Caco-2 (cell line): Measurements from ENCODE around the gene BLMH. TPM values are rescaled to one million over a fixed set of nuclear protein-coding genes. Genes with fewer than 3 reads are reported as not detected.

ENCODE experiments used
- BruUV-seq: library from RNA; stranded (reverse); fragments of 400-500 nt; replicated peaks from 2 replicates; lab custom pipeline; 2021; lab: Mats Ljungman, UMichigan
- CTCF ChIA-PET: fragments of 300-600 bp; sonication (Branson Sonifier 250); formaldehyde crosslinking; loops from one replicate; lab custom pipeline; 2022; ENCODE audit warnings: antibody characterized with exemption; lab: Charles Lee
- POLR2A ChIA-PET: fragments of 300-600 bp; sonication (Branson Sonifier 250); formaldehyde crosslinking; loops from one replicate; lab custom pipeline; 2022; ENCODE audit warnings: antibody characterized with exemption; lab: Charles Lee
- DNase-seq, 2 experiments: peaks; one replicate each; pipeline versions ENCODE4 v3.0.0 to v3.0.0-alpha.2; 2020 to 2022
- H3K27me3 ChIP-seq: replicated peaks from 2 replicates; pipeline ENCODE4 v1.6.0; 2011; ENCODE audit warnings: low read length; ENCODE audit not compliant: control insufficient read depth, insufficient read depth
- H3K36me3 ChIP-seq: 2 replicates; pipeline ENCODE4 v1.5.1; 2011; ENCODE audit warnings: low read length; ENCODE audit not compliant: control insufficient read depth, insufficient read depth
- H3K4me1 ChIP-seq: fragments of 250-450 bp; sonication (Bioruptor Pico); 2 replicates; pipeline ENCODE4 v1.5.1; 2020; ENCODE audit warnings: mild to moderate bottlenecking
- H3K4me3 ChIP-seq: 2 replicates; pipeline ENCODE4 v1.5.1; 2011; ENCODE audit warnings: low read depth, mild to moderate bottlenecking, control low read depth, low read length
- H3K9me3 ChIP-seq: fragments of 250-450 bp; sonication (Bioruptor Pico); 2 replicates; pipeline ENCODE4 v1.5.1; 2020; ENCODE audit warnings: mild to moderate bottlenecking, moderate library complexity
- H3K27ac Mint-ChIP-seq: one replicate; pipeline ENCODE4 v1.8.0; 2022; ENCODE audit warnings: mixed read lengths; ENCODE audit not compliant: unreplicated experiment
- H3K27me3 Mint-ChIP-seq: one replicate; pipeline ENCODE4 v1.8.0; 2022; ENCODE audit warnings: mixed read lengths; ENCODE audit not compliant: insufficient read depth, unreplicated experiment
- H3K36me3 Mint-ChIP-seq: one replicate; pipeline ENCODE4 v1.8.0; 2022; ENCODE audit warnings: mild to moderate bottlenecking, mixed read lengths; ENCODE audit not compliant: insufficient read depth, unreplicated experiment
- H3K4me1 Mint-ChIP-seq: one replicate; pipeline ENCODE4 v1.8.0; 2022; ENCODE audit warnings: low read depth, mixed read lengths; ENCODE audit not compliant: unreplicated experiment
- H3K4me3 Mint-ChIP-seq: one replicate; pipeline ENCODE4 v1.8.0; 2022; ENCODE audit warnings: mild to moderate bottlenecking, moderate library complexity, mixed read lengths; ENCODE audit not compliant: unreplicated experiment
- H3K9me3 Mint-ChIP-seq: one replicate; pipeline ENCODE4 v1.8.0; 2022; ENCODE audit warnings: mixed read lengths; ENCODE audit not compliant: unreplicated experiment
- CTCF ChIP-seq, 2 experiments: fragments of 200-600 bp in 1 of 2; IDR thresholded peaks; 1 replicate in 1 of 2; 2 replicates in 1 of 2; pipeline versions ENCODE4 v1.5.1 to v1.8.0; 2011 to 2022; ENCODE audit warnings: antibody characterized with exemption in 1 of 2, control low read depth in 1 of 2, inconsistent platforms in 1 of 2, low read depth in 1 of 2, low read length in 1 of 2, mild to moderate bottlenecking in 1 of 2, moderate library complexity in 1 of 2; ENCODE audit not compliant: insufficient read depth in 1 of 2, severe bottlenecking in 1 of 2, unreplicated experiment in 1 of 2
- intact Hi-C: fragments of 100-400 bp; cut with micrococcal nuclease; formaldehyde crosslinking; loops from one replicate; pipeline ENCODE4 v1.10.0; 2022; ENCODE audit not compliant: unreplicated experiment
- total RNA-seq: library from RNA; stranded (reverse); gene quantifications from 2 replicates; pipeline ENCODE4 v1.2.3, GENCODE V29; 2022

Gene BLMH
- total RNA-seq, 1 experiment from 2014 or later: 56.1 TPM

- H3K4me1 ChIP-seq: no peaks in the 10 kb centered on the region
- Mint-ChIP-seq H3K27ac (no peak overlapping the region), H3K27me3 (no peaks in the 10 kb centered on the region), H3K4me1 (no peaks in the 10 kb centered on the region), H3K36me3 (peaks cover 63% of the 10 kb centered on the region), H3K4me3 (no peak overlapping the region), H3K9me3 (no peaks in the 10 kb centered on the region)
- intact Hi-C loops: loop anchor here (10.0 kb wide), 1 partner anchor 79 kb away; no protein-coding TSS in a partner anchor
- no peak for DNase-seq
- H3K4me3 ChIP-seq: no peak overlapping the region
- H3K27me3 ChIP-seq: no peaks in the 10 kb centered on the region
- no TSS peak for BruUV-seq
- no peaks in the 10 kb centered on the region for H3K9me3 ChIP-seq
- H3K36me3 ChIP-seq: no peaks in the 10 kb centered on the region; the same call in 1 of the 2 replicates
- ChIA-PET CTCF (no interaction called here), POLR2A (no interaction called here)
- no peak for TF ChIP-seq CTCF (IDR thresholded peaks at IDR 0.05; ENCODE audit: insufficient read depth in 1 of 2, low read depth in 1 of 2, low read length in 1 of 2, severe bottlenecking in 1 of 2, unreplicated experiment in 1 of 2)
These were observed 18.4 kb downstream of the BLMH start for GRCh38 chr17:30273373-30273772.

- POLR2A ChIA-PET: no interaction called here
- CTCF ChIA-PET: no interaction called here
These were observed 20.6 kb downstream of the BLMH start for GRCh38 chr17:30271102-30271501.

GRCh38 chr17:30267625-30268024, 24.1 kb downstream of the BLMH start:
- TF ChIP-seq CTCF (IDR thresholded peaks at IDR 0.05; ENCODE audit: insufficient read depth in 1 of 2, low read depth in 1 of 2, low read length in 1 of 2, severe bottlenecking in 1 of 2, unreplicated experiment in 1 of 2): no peak
- peaks cover 20% of the 10 kb centered on the region for H3K4me1 Mint-ChIP-seq
- H3K4me3 Mint-ChIP-seq: no peak overlapping the region
- H3K9me3 Mint-ChIP-seq: no peaks in the 10 kb centered on the region
- no peak for DNase-seq
- intact Hi-C loops: no loop called here
- ChIA-PET CTCF (no interaction called here), POLR2A (no interaction called here)
- H3K4me3 ChIP-seq: no peak overlapping the region
- H3K36me3 ChIP-seq: no peaks in the 10 kb centered on the region; the same call in 1 of the 2 replicates
- no peaks in the 10 kb centered on the region for H3K27me3 Mint-ChIP-seq
- H3K9me3 ChIP-seq: no peaks in the 10 kb centered on the region
- H3K36me3 Mint-ChIP-seq: peaks cover 57% of the 10 kb centered on the region
- no TSS peak for BruUV-seq
- no peak overlapping the region for H3K27ac Mint-ChIP-seq
- H3K27me3 ChIP-seq: no peaks in the 10 kb centered on the region
- peaks cover 32% of the 10 kb centered on the region for H3K4me1 ChIP-seq

More at GRCh38 chr17:30271102-30271501, 20.6 kb downstream of the BLMH start:
- no peaks in the 10 kb centered on the region; the same call in 1 of the 2 replicates for H3K36me3 ChIP-seq
- no peak overlapping the region for H3K4me3 ChIP-seq
- H3K9me3 ChIP-seq: no peaks in the 10 kb centered on the region
- no peaks in the 10 kb centered on the region for H3K27me3 ChIP-seq
- Mint-ChIP-seq H3K27me3 (no peaks in the 10 kb centered on the region), H3K36me3 (peaks cover 82% of the 10 kb centered on the region), H3K27ac (no peak overlapping the region), H3K4me1 (no peaks in the 10 kb centered on the region), H3K4me3 (no peak overlapping the region), H3K9me3 (no peaks in the 10 kb centered on the region)
- BruUV-seq: no TSS peak
- TF ChIP-seq CTCF (IDR thresholded peaks at IDR 0.05; ENCODE audit: insufficient read depth in 1 of 2, low read depth in 1 of 2, low read length in 1 of 2, severe bottlenecking in 1 of 2, unreplicated experiment in 1 of 2): no peak
- intact Hi-C loops: loop anchor here (10.0 kb wide), 1 partner anchor 76 kb away; no protein-coding TSS in a partner anchor
- no peaks in the 10 kb centered on the region for H3K4me1 ChIP-seq
- DNase-seq: no peak
